ENCODE data around the gene UGT1A8.

Gene UGT1A8

GRCh38 chr2:233801357-233802131 is 184.1 kb downstream of the UGT1A8 start:
- DNase-seq (ENCODE audit: low read depth): peak; percentile 32

GRCh38 chr2:233802132-233802815 is 184.8 kb downstream of the UGT1A8 start:
- DNase-seq (ENCODE audit: low read depth): no peak

GRCh38 chr2:233803292-233803911 is 186.0 kb downstream of the UGT1A8 start:
- no peak for DNase-seq (ENCODE audit: low read depth)

GRCh38 chr2:233803994-233804393 is 186.6 kb downstream of the UGT1A8 start:
- DNase-seq (ENCODE audit: low read depth): no peak

GRCh38 chr2:233807215-233807865 is 189.9 kb downstream of the UGT1A8 start:
- no peak for DNase-seq (ENCODE audit: low read depth)

GRCh38 chr2:233807966-233808935 is 190.8 kb downstream of the UGT1A8 start:
- no peak for DNase-seq (ENCODE audit: low read depth)

- no peak for DNase-seq (ENCODE audit: low read depth)
Observed at GRCh38 chr2:233810385-233810784, 193.0 kb downstream of the UGT1A8 start.

- no peak for DNase-seq (ENCODE audit: low read depth)
Observed at GRCh38 chr2:233811087-233811486, 193.7 kb downstream of the UGT1A8 start.

GRCh38 chr2:233811732-233812131 is 194.3 kb downstream of the UGT1A8 start:
- no peak for DNase-seq (ENCODE audit: low read depth)

- no peak for DNase-seq (ENCODE audit: low read depth)
Observed at GRCh38 chr2:233813236-233814055, 196.0 kb downstream of the UGT1A8 start.

- DNase-seq (ENCODE audit: low read depth): no peak
Observed at GRCh38 chr2:233814056-233814835, 196.8 kb downstream of the UGT1A8 start.

- DNase-seq (ENCODE audit: low read depth): no peak
Observed at GRCh38 chr2:233815861-233816260, 198.4 kb downstream of the UGT1A8 start.

- DNase-seq (ENCODE audit: low read depth): no peak
Observed at GRCh38 chr2:233816334-233816733, 198.9 kb downstream of the UGT1A8 start.

- DNase-seq (ENCODE audit: low read depth): no peak
Observed at GRCh38 chr2:233816771-233817170, 199.3 kb downstream of the UGT1A8 start.

- no peak for DNase-seq (ENCODE audit: low read depth)
Observed at GRCh38 chr2:233817361-233817911, 200.0 kb downstream of the UGT1A8 start.

- DNase-seq (ENCODE audit: low read depth): no peak
Observed at GRCh38 chr2:233817995-233818638, 200.7 kb downstream of the UGT1A8 start.

GRCh38 chr2:233818639-233819621 is 201.5 kb downstream of the UGT1A8 start:
- no peak for DNase-seq (ENCODE audit: low read depth)

Data from ELR (cell line).